ENCODE measurements around the gene MYL4. TPM values are rescaled to one million over a fixed set of nuclear protein-coding genes. Genes with fewer than 3 reads are reported as not detected.

MYL4 gene
- total RNA-seq, 1 experiment from 2014 or later: 1.6 TPM

GRCh38 chr17:47235506-47235905, 26.4 kb downstream of the MYL4 start:
- Histone ChIP-seq H3K4me3 (ENCODE audit: low read length) (no peak overlapping the region), H3K27me3 (ENCODE audit: low read length) (no peaks in the 10 kb centered on the region), H3F3A (ENCODE audit: low read length, unreplicated experiment) (no peaks in the 10 kb centered on the region), H3K9me3 (ENCODE audit: low read length) (no peaks in the 10 kb centered on the region), H3K27ac (ENCODE audit: low read length) (no peak overlapping the region), H3K9me2 (replicated peaks; ENCODE audit: low read length) (no peaks in the 10 kb centered on the region), H3K9ac (ENCODE audit: low read length) (no peak overlapping the region), H2AFZ (ENCODE audit: low read length) (no peak overlapping the region), H3K79me2 (ENCODE audit: low read length) (no peaks in the 10 kb centered on the region), H3K4me1 (ENCODE audit: insufficient read depth, low read length) (peaks cover 15% of the 10 kb centered on the region), H4K20me1 (ENCODE audit: low read length) (no peaks in the 10 kb centered on the region), H3K36me3 (ENCODE audit: low read depth, low read length) (no peaks in the 10 kb centered on the region), H3K4me2 (ENCODE audit: low read length) (no peak overlapping the region)
- ATAC-seq (no peak), DNase-seq (no peak)
- intact Hi-C loops (cut with micrococcal nuclease): no loop called here
- CTCF ChIA-PET: no interaction called here
- POLR2A ChIA-PET (ENCODE audit: unreplicated experiment): no interaction called here
- BruUV-seq (replicated peaks): no TSS peak
- no peak for TF ChIP-seq EZH2phosphoT487 (IDR thresholded peaks at IDR 0.05; ENCODE audit: borderline replicate concordance, low read length)
- TF ChIP-seq CTCF (conservative IDR thresholded peaks at IDR 0.05; ENCODE audit: low read depth, low read length): no peak
- TF ChIP-seq EZH2 (IDR thresholded peaks at IDR 0.05; ENCODE audit: low read length, unreplicated experiment): no peak

- no peak overlapping the region for H2AFZ ChIP-seq (ENCODE audit: low read length)
- no peaks in the 10 kb centered on the region for H3K9me3 ChIP-seq (ENCODE audit: low read length)
- DNase-seq (no peak), ATAC-seq (no peak)
- H3K27ac ChIP-seq (ENCODE audit: low read length): no peak overlapping the region
- no peak for TF ChIP-seq EZH2 (IDR thresholded peaks at IDR 0.05; ENCODE audit: low read length, unreplicated experiment)
- no peak for TF ChIP-seq EZH2phosphoT487 (IDR thresholded peaks at IDR 0.05; ENCODE audit: borderline replicate concordance, low read length)
- TF ChIP-seq CTCF (conservative IDR thresholded peaks at IDR 0.05; ENCODE audit: low read depth, low read length): no peak
- ChIA-PET POLR2A (ENCODE audit: unreplicated experiment) (no interaction called here), CTCF (no interaction called here)
- H4K20me1 ChIP-seq (ENCODE audit: low read length): no peaks in the 10 kb centered on the region
- H3K9me2 ChIP-seq (replicated peaks; ENCODE audit: low read length): no peaks in the 10 kb centered on the region
- no peaks in the 10 kb centered on the region for H3K79me2 ChIP-seq (ENCODE audit: low read length)
- no peaks in the 10 kb centered on the region for H3F3A ChIP-seq (ENCODE audit: low read length, unreplicated experiment)
- H3K4me3 ChIP-seq (ENCODE audit: low read length): no peak overlapping the region
- H3K27me3 ChIP-seq (ENCODE audit: low read length): no peaks in the 10 kb centered on the region
- no peak overlapping the region for H3K9ac ChIP-seq (ENCODE audit: low read length)
- peaks cover 19% of the 10 kb centered on the region for H3K4me1 ChIP-seq (ENCODE audit: insufficient read depth, low read length)
- intact Hi-C loops (cut with micrococcal nuclease): no loop called here
- H3K4me2 ChIP-seq (ENCODE audit: low read length): no peak overlapping the region
- no peaks in the 10 kb centered on the region for H3K36me3 ChIP-seq (ENCODE audit: low read depth, low read length)
- BruUV-seq (replicated peaks): no TSS peak
Observed at GRCh38 chr17:47235923-47236322, 26.8 kb downstream of the MYL4 start.

- H3K4me3 ChIP-seq (ENCODE audit: low read length): no peak overlapping the region
- intact Hi-C loops (cut with micrococcal nuclease): no loop called here
- ChIA-PET CTCF (no interaction called here), POLR2A (ENCODE audit: unreplicated experiment) (no interaction called here)
- BruUV-seq (replicated peaks): no TSS peak
- H3K27ac ChIP-seq (ENCODE audit: low read length): no peak overlapping the region
- no peaks in the 10 kb centered on the region for H3K9me2 ChIP-seq (replicated peaks; ENCODE audit: low read length)
- no peak for TF ChIP-seq EZH2 (IDR thresholded peaks at IDR 0.05; ENCODE audit: low read length, unreplicated experiment)
- no peak for TF ChIP-seq CTCF (conservative IDR thresholded peaks at IDR 0.05; ENCODE audit: low read depth, low read length)
- no peak for TF ChIP-seq EZH2phosphoT487 (IDR thresholded peaks at IDR 0.05; ENCODE audit: borderline replicate concordance, low read length)
- no peaks in the 10 kb centered on the region for H3F3A ChIP-seq (ENCODE audit: low read length, unreplicated experiment)
- no peaks in the 10 kb centered on the region for H4K20me1 ChIP-seq (ENCODE audit: low read length)
- H3K79me2 ChIP-seq (ENCODE audit: low read length): no peaks in the 10 kb centered on the region
- H3K9me3 ChIP-seq (ENCODE audit: low read length): no peaks in the 10 kb centered on the region
- no peak overlapping the region for H3K4me2 ChIP-seq (ENCODE audit: low read length)
- H3K9ac ChIP-seq (ENCODE audit: low read length): no peak overlapping the region
- no peak overlapping the region for H2AFZ ChIP-seq (ENCODE audit: low read length)
- H3K36me3 ChIP-seq (ENCODE audit: low read depth, low read length): no peaks in the 10 kb centered on the region
- ATAC-seq (no peak), DNase-seq (no peak)
- H3K4me1 ChIP-seq (ENCODE audit: insufficient read depth, low read length): peaks cover 21% of the 10 kb centered on the region
- no peaks in the 10 kb centered on the region for H3K27me3 ChIP-seq (ENCODE audit: low read length)
Observed at GRCh38 chr17:47237841-47238240, 28.7 kb downstream of the MYL4 start.

All from PC-3 (cell line).